Middle frontal gyrus (tissue), 1 donor: ENCODE measurements around the gene MAGI3.

Source experiments
- DNase-seq: peaks from one replicate; pipeline ENCODE4 v3.0.0-alpha.2; 2015; ENCODE audit warnings: low spot score; ENCODE audit errors: extremely low spot score

MAGI3 gene

DNA sequence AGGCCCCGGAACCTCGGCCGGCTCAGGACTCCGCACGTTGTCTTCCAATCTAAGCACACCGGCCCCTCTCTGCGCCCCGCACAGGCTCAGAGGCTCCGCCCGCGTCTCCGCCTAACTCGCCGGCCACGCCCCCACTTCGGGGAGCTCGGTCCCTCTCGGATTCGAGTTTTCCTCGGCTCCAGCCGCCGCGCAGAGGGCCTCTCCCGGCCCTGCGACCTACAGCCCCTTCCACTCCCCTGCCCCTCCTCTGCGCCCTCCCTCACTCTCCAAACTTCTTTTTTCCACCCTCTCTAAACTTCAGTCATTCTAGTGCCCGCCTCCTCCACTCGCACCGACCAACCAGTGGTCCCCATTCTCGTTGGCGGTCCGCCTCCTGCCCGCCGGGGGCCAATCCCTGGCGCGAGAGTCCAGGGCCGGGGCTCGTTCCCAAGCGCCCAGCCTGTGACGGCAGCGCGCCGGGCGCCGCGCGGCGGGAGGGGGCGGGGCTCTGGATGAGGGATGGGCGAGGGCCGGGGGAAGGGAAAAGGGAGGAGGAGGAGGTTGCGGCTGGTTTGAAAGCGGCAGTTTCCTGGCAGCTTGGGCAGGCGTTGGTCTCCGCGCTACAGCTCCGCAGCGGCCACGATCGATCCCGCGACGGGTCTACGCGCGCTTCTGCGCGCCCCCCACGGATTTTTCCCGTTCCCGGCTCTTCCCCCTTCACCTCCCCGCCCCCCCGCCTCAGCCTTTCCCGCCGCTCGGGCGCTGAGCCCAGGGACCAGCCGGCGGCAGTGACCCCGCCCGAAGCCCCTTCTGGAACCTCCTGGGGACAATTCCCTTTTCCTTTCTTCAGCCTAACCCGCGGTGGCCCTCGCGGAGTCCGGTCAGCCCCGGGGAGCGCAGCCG is at the start of gene MAGI3:
TSS of gene MAGI3 (plus strand) at position 563 of the 882 bp plus-strand sequence. CDS start 519 bp downstream, outside the sequence.
- DNase-seq, result peak; percentile 89

DNA sequence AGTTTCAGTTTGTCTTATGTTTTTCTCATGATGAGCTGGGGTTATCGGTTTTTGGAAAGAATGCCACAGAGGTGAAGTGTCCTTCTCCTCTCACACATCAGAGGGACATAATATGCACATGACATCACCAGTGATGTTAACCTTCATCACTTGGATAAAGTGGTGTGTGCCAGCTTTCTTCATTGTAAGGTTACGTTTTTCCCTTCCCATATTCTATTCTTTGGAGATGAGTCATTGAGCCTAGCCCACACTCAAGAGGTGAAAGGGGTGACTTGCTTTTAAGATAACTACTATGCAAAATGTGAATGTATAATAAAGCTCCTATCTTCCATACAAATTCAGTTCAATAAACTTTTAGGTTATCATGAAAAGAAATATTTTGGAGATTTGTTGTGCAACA is 36.7 kb upstream of the MAGI3 start:
- no peak for DNase-seq

DNA sequence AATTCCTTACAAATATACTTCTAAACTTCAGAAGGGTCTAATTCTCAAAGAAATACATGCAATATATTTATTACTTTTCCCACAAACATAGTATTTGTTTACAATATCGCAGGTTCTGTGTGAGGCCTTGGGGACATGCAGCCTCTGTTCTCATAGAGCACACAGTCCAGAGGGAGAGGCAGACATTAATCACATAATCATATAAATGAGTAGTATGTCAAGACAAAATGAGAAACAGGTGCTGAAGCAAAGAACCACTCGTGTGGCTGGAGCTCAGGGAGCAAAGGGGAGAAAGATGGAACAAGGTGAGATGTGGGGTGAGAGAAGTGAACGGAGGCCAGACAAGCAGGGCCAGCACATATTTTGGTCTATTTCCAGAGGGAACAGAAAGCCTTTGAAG is 26.4 kb upstream of the MAGI3 start:
- DNase-seq, result no peak

DNA sequence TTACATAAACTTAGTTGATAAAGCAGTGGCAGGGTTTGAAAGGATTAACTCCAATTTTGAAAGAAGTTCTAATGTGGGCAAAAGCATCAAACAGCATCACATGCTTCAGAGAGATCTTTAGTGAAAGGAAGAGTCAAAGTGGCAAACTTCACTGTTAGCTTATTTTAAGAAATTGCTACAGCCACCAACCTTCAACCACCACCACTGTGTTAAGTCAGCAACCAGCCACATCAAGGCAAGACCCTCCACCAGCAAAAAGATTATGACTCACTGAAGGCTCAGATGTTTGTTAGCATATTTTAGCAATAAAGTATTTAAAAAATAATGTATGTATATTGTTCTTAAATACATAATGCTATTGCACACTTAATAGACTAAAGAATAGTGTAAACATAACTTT is 21.3 kb upstream of the MAGI3 start:
- DNase-seq, result no peak

DNA sequence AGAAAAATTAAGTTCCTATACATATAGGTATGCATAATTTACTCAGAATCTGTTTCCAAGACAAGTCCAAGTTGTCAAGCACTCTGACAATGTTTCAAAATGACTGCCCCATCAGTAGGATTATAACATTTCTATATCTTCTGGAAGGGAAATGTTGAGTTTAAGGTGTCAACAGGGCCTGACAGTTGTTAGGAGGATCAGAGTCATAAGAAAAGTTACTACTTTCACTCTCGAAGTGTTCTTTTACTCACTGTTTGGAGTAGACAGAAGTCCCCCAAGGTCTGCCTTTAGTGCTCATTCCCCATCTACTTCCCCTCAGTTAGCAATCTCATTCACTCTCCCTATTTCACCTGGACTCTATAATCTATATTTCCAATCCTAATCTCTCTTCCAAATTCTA is 20.6 kb upstream of the MAGI3 start:
- no peak for DNase-seq

DNA sequence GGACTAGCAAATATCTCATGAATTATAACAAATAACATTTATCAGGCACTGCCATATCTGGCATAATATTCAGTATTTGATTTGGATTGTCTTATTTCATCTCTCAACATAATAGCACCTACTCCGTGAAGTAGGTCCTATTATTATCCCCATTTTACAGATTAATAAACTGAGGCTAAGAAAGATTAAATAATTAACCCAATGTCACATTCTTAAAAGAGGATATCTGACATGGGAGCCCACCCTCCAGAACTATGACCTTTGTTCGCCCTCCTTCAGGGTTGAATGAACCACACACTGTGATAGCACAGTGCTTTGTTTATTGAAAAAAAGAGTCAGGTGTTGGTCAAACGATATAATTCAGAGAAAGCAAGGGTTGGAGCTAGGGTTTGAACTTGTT is 19.4 kb upstream of the MAGI3 start:
- no peak for DNase-seq

DNA sequence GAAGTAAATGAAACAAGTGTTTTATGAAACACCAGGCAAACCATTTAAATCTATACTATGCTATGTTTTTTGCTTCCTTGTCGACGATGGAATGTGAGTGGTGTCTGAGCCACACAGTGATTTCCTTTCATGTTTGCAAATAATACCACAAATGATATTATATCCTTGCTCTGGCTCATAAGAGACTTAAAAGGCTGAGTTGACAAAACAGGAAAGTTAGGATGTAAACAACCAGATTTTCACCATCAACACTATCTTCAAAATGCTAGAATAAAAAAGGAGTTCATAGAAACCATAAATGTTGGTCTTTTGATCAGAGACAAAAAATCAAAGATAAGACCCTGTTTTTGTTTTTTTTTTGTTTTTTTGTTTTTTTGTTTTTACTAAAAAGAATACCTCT is 17.8 kb upstream of the MAGI3 start:
- DNase-seq, result no peak

DNA sequence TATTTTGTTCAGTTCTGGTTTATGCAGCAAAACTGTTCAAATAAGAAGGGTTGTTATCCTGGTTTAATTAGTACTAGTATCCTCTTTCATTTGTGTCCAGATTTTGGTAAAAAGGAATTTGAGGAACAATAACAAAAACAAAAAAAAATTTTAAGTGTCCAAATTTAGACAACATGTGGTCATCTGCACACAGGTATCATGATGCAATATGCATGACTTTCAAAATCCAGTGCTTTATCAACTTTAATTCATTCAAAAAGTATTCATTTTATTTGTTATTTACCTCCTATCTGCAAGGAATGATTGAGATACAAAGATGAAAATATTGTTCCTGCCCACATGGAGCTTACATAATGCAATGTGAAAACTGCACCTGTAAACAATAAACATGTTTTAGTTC is 16.7 kb upstream of the MAGI3 start:
- DNase-seq, result no peak

DNA sequence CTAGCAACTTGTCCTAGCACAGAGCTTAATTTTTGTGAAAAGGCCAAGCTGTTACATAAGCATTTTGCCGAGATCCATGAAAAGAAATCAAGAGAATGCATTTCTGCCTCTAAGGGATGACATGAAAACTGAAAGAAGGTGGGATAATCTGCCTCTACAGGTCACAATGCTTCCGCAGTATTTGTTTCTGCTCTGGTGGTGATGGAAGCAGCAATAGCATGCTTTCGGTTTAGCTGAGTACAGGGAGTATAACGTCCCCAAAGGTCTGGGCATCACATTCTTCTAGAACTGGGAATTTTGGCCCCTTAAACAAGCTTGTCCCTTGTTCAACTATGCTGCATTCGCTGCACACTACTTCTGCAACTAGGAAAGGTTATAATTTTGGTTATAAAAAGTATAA is 14.4 kb upstream of the MAGI3 start:
- DNase-seq, result no peak

DNA sequence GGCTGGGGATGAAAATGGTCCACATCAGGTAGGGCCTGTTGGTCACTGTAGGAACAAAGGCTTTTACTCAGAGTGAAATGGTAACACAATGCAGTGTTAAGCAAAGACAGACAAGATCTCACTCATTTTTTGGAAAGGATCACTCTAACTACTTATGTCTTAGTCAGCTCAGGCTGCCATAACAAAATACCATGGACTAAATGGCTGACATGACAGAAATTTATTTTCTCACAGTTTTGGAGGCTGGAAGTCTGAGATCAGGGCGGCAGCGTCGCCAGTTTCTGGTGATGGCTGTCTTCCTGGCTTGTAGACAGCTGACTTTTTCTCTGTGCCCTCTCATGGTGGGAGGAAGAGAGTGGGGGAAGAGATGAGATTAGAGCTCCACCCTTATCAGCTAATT is 10.2 kb upstream of the MAGI3 start:
- no peak for DNase-seq

DNA sequence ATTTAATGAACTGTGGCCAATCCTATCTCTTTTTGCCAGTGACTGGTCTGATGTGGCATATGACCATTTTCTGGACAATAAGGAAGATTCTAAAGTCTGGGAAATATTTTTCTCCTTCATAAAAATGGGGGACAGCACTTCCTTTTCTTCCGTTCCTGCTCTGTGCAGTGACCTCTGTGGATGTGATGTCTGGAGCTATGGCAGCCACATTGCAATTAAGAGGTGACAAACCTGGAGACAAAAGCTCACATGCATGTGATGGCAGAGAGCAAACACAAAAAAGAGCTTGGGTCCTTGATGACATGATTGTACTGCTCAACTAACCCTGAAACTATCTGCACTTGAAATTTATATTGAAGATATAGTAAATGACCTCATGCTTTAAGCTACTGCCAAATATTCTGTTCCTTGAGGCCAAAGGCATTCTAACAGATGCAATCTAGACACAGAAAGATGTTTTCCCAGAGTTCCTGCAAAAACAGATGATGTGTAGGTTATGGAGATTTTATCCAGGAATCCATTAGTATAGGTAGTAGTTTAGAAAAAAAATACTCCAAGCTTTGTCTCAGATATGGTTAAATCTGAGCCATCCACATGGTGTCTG is 2.2 kb upstream of the MAGI3 start:
- DNase-seq, result no peak

DNA sequence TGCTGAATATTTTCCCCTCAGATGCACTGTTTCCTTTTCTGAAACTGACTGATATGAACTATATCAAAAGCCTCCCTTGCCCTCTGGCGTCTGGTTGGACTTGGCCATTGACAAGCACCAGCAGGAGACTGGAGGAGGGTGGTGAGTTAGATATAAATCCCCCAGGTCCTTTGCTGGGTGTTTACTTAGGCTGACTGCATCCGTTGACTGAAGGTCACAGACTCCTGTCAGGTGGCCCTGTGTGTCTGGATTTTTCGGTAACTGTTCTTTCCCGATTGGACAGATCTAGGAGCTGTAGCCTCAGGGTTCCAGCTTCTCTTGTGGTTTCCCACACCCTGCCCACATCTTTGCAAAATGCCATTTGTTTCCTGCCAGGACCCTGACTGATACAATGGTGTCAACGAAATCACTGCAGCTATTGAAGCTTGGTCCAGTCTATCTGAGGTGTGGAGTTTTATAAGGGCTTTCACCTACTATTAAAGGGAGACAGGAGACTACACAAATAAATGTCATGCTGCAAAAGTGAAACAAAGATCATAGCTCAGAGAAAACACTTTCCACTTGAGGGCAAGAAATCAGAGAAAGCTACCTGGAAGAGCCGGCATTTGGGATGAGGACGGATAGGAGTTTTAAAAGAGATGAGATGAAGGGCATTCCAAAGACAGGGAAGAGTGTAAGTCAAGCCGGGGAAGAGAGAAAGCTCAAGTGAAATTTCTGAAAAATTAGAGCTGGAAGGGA is 1.5 kb upstream of the MAGI3 start:
- no peak for DNase-seq

DNA sequence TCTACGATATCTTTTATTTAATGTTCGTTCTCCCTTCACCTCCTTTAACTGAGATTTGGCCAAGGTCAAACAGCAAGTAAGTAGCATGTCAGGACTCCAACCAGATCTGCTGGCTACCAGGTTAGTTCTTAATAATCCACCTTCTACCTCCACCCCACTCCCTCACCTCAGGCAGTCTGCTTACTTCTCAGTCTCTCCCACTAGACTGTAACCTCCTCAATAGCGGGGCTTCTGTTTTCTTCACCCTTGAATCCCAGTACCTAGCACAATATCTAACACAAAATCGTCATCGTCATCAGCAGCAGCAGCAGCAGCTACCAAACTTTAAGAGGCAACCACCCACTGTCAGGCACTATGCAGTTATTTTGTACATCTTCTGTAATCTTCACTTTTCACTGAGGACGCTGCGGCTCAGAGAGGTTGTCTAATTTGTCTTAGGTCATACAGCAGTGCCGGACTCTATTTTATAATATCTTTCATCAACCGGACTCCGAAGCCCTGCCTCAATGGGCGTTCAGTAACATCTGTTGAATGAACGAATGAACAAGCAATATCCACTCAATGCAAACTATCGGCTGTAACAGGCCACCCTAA is 859 bp upstream of the MAGI3 start:
- DNase-seq, result no peak

DNA sequence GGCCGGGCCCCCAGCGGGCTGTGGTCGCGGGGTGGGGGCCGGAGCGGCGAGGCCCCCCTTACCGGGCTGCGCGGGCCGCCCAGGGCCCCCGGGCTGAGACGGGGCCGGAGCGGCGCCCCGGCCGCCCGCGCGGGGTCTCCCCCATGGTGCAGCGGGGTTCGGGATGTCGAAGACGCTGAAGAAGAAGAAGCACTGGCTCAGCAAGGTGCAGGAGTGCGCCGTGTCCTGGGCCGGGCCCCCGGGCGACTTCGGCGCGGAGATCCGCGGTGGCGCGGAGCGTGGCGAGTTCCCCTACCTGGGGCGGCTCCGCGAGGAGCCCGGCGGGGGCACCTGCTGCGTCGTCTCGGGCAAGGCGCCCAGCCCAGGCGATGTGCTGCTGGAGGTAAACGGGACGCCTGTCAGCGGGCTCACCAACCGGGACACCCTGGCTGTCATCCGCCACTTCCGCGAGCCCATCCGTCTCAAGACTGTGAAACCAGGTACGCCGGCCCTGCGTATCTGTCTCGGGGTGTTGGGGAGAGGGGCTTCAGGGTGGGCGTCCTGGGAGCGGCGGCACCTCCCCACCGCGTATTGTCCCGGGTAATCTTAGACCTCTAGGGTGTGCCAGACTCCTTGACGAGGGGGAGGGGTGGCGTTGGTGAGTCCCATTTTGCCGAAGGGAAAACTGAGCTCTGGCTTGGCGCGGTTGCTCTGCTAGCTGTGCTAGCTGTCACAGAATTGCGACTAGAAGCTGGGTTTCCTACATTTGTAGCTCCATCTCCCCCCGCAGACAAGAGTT is 745 bp downstream of the MAGI3 start:
- DNase-seq, result no peak

DNA sequence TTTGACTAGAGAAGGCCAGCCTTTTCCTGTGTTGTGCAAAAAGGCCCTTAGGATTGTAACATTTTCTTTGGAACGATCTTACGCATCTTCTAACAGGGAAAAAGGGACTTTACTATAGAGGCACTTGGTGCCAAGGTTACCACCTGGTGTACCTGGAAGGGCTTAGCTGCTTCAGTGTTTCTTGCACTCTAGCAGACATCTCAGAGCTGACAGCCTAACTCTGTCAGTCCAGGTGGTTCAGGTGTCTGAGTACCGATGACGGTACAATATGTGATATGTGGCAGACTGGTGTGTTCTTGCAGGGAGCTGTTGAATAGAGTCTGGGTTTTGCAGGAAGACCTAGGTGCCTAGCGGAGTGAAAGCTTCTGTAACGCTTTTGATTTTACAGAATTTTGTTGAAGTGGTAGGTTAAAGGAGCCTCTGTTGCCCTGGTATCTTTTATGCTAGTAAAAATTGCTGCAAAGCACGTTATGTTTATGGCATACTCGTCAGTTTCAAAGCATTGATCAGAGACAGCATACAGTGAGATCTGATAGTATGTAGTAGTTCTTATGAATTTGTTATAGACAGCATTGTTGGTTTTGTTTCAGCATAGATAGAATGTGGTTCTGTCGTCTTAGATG is 1.4 kb downstream of the MAGI3 start:
- no peak for DNase-seq

DNA sequence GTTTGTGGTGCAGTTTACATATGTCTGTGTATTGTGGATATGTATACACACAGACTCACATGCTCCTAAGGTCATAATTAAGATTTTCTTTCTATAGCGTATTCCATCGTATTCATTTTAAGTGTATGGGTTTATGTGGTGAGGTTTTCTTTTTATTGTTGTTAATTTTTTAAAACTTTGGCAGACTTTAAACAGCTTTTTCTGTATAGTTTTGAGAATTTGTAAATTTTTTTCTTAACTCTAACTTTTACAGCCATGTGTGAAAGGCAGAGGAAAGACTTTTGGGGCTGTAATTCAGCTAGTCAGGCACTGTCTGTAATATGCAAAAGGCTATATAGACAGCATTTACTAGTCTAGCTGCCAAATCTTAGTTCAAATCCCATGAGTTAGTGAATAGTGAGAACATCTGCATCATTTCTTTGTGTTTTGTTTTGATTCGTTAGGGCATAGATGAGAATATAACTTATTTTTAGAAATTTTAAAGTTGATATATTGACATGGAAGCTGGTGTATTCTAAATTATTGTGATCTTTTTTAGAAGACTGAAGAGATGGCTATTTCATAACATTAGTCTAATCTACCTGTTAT is 2.3 kb downstream of the MAGI3 start:
- no peak for DNase-seq

DNA sequence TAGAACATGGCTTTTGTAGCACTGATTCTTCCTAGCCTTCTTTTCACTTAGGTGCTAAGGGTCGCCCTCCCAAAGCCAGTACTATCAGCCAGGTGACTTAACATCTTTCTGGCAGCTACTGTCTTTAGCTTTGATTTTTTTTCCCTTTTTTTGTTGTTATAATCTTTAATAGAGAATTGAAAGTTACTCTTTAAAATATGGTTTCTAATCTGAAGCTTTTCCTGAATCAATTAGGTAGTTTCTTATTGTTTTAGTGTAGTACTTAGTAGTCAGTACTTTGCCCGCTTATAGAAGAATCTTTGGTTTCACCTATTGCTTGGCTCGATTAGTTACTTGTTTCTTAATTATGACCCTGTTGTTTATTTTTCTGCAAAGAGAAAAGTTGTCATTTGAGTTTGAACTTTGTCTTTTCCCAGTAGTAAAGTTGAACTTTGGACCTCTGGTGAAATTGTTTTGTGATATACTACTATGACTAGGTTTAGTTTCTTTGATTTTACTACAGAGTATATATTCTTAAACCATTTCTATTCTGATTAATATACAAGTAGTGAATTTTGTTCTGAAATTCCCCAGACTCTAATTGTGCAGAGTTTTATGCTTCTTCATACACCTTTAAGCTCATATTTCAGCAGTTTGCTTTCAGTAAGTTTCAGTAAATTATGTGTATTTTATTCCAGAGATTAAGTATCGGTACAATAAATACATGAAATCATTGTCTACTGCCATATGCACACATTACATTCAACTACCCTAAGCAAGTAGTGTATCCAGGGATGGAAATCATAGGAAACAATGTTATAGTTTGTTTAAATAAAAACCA is 3.9 kb downstream of the MAGI3 start:
- DNase-seq, result no peak

DNA sequence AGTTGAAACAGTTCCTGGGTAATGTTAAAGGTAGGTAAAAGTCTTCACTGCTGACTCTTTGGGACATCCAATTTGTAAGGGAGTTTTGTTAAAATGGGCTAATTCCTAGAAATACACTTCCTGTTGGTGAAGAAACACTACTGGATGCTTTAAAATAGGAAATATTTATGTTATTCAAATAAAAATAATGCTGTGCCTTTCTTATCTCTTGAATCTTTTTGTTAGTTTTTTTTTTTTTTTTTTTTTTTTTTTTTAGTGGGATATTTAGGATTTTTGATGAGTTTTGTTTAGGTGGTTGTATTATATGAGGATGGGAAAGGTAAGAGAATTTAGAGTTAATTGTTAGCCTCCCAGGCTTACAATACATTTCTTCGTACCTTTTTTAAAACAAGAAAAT is 4.5 kb downstream of the MAGI3 start:
- no peak for DNase-seq

DNA sequence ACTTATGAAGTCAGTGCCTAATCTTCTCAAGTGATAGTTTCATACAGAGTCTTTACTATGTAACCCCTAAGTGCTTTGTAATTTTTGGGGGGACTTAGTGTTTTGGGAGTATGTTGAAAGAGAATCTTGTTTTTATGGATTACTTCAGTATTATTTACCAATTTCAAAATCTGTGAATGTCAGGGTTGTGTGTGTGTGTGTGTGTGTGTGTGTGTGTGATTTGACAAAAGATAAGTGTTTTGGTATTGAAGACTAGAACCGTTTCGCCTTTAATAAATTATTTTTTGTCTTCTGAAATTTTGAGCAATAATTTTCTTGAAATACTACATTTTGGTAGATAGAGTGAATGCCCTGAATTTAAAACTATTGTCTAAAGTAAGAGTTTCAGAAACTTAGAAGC is 5.8 kb downstream of the MAGI3 start:
- no peak for DNase-seq
